HG03520 (cell line): ENCODE results near the gene FRAS1.
A peak's percentile ranks its signal among the peaks of the same experiment; 100 is the strongest.
"Not testable (repeated sequence)": the region's sequence is repeated elsewhere in the genome, so short reads cannot be mapped to it uniquely, and the experiment has no call there.

Experiments
- ATAC-seq: cut with Tn5 transposase; IDR thresholded peaks from one replicate; pipeline ENCODE4 v1.9.1; 2021; ENCODE audit warnings: mild to moderate bottlenecking, moderate library complexity; ENCODE audit not compliant: unreplicated experiment

The FRAS1 gene

GRCh38 chr4:78533854-78534253 lies 476.7 kb downstream of the FRAS1 start:
- ATAC-seq = no peak

GRCh38 chr4:78534286-78534955 lies 477.3 kb downstream of the FRAS1 start:
- ATAC-seq = no peak

- ATAC-seq = no peak
These were observed 485.2 kb downstream of the FRAS1 start for GRCh38 chr4:78542373-78542772.

GRCh38 chr4:78543424-78544125 lies 486.5 kb downstream of the FRAS1 start:
- no peak for ATAC-seq

GRCh38 chr4:78544678-78545077 lies 487.6 kb downstream of the FRAS1 start:
- no peak for ATAC-seq

- no peak for ATAC-seq
These were observed 488.4 kb downstream of the FRAS1 start for GRCh38 chr4:78545275-78546246.

- ATAC-seq = not testable (repeated sequence)
These were observed 490.8 kb downstream of the FRAS1 start for GRCh38 chr4:78547899-78548298.

GRCh38 chr4:78548889-78549288 lies 491.8 kb downstream of the FRAS1 start:
- not testable (repeated sequence) for ATAC-seq

GRCh38 chr4:78551420-78552351 lies 494.6 kb downstream of the FRAS1 start, which contains the start of gene ANXA3:
Gene ANXA3, plus strand, starts transcription at chr4:78551770. Its CDS starts 2,704 bp downstream, at chr4:78554474.
- peak; percentile 46 for ATAC-seq

GRCh38 chr4:78552389-78553042 lies 495.4 kb downstream of the FRAS1 start:
- no peak for ATAC-seq

GRCh38 chr4:78553043-78553396 lies 495.9 kb downstream of the FRAS1 start:
- ATAC-seq = no peak

- no peak for ATAC-seq
These were observed 496.5 kb downstream of the FRAS1 start for GRCh38 chr4:78553529-78554060.

GRCh38 chr4:78556665-78557064 lies 499.5 kb downstream of the FRAS1 start:
- no peak for ATAC-seq

- ATAC-seq = no peak
These were observed 500.7 kb downstream of the FRAS1 start for GRCh38 chr4:78557841-78558240.

- ATAC-seq = no peak
These were observed 501.3 kb downstream of the FRAS1 start for GRCh38 chr4:78558410-78558809.

- no peak for ATAC-seq
These were observed 503.3 kb downstream of the FRAS1 start for GRCh38 chr4:78560296-78560963.

GRCh38 chr4:78561677-78562076 lies 504.6 kb downstream of the FRAS1 start:
- ATAC-seq = no peak

- ATAC-seq = no peak
These were observed 505.6 kb downstream of the FRAS1 start for GRCh38 chr4:78562687-78563086.

- ATAC-seq = no peak
These were observed 508.8 kb downstream of the FRAS1 start for GRCh38 chr4:78565971-78566372.
